Prostate gland (tissue), 2 donors: ENCODE measurements around the gene TMEM51. TPM values are rescaled to one million over a fixed set of nuclear protein-coding genes. Genes with fewer than 3 reads are reported as not detected.

Source experiments
- DNase-seq: peaks from one replicate; pipeline ENCODE4 v3.0.0-alpha.2; 2019; ENCODE audit warnings: low spot score
- H3K27ac ChIP-seq, 2 donors: fragments of 200-600 bp; sonication (generic); 2 replicates each; pipeline ENCODE4 v1.5.1; 2017 to 2019
- H3K27me3 ChIP-seq: fragments of 200-600 bp; sonication (generic); replicated peaks from 2 replicates; pipeline ENCODE4 v1.5.1; 2019; ENCODE audit not compliant: insufficient read depth
- H3K36me3 ChIP-seq, 2 donors: fragments of 200-600 bp; sonication (generic); 1 replicate in 1 of 2; 2 replicates in 1 of 2; pipeline versions ENCODE4 v1.5.1 to v1.8.1; 2017 to 2019
- H3K4me1 ChIP-seq: fragments of 200-600 bp; sonication (generic); replicated peaks from 2 replicates; pipeline ENCODE4 v1.5.1; 2019
- H3K4me3 ChIP-seq, 2 donors: fragments of 200-600 bp; sonication (generic); 2 replicates each; pipeline ENCODE4 v1.5.1; 2017 to 2019
- H3K9me3 ChIP-seq: fragments of 200-600 bp; sonication (generic); 2 replicates; pipeline ENCODE4 v1.5.1; 2017
- CTCF ChIP-seq, 4 experiments: fragments of 200-600 bp in 2 of 4; fragments of 450-650 bp in 2 of 4; sonication (generic) in 2 of 4; IDR thresholded peaks; 1 replicate in 3 of 4; 2 replicates in 1 of 4; pipeline ENCODE4 v1.5.1; 2016 to 2019; ENCODE audit warnings: antibody characterized with exemption in 4 of 4, mild to moderate bottlenecking in 2 of 4, moderate library complexity in 2 of 4
- POLR2A ChIP-seq: fragments of 450-650 bp; IDR thresholded peaks from one replicate; pipeline ENCODE4 v1.6.1; 2016; ENCODE audit warnings: antibody characterized with exemption, mild to moderate bottlenecking
- POLR2AphosphoS5 ChIP-seq: sonication (generic); formaldehyde crosslinking; IDR thresholded peaks from one replicate; pipeline ENCODE4 v1.6.1; 2017; ENCODE audit warnings: antibody characterized with exemption
- WGBS: methylation state at CpG from one replicate; pipeline ENCODE4 v1.1.5; 2018; 5-methylcytosine and 5-hydroxymethylcytosine counted together
- intact Hi-C: fragments of 100-400 bp; cut with DNase I; formaldehyde crosslinking; loops from one replicate; pipeline ENCODE4 v1.14.2; 2022
- total RNA-seq, 2 donors: library from RNA; depleted of rRNA; stranded (reverse); fragments of >200 nt; gene quantifications; one replicate each; pipeline ENCODE4 v1.1.0, GENCODE V29; 2016

TMEM51 gene
- total RNA-seq, 2 donors from 2014 or later: 9.8 to 17.6 TPM

- H3K27me3 ChIP-seq: no peaks in the 10 kb centered on the region
- DNase-seq: peak; percentile 39
- intact Hi-C loops: loop anchor here (5.0 kb wide), 1 partner anchor 48 kb away; no protein-coding TSS in a partner anchor
- no peaks in the 10 kb centered on the region for H3K9me3 ChIP-seq
- no peaks in the 10 kb centered on the region for H3K36me3 ChIP-seq
- H3K27ac ChIP-seq: peak overlapping the region; percentile 79 to 91
- peaks cover 4% of the 10 kb centered on the region for H3K4me1 ChIP-seq
- WGBS: under 1% methylated on average over 66 of the region's 74 CpGs
- TF ChIP-seq CTCF (IDR thresholded peaks at IDR 0.05) (peak; percentile 41 to 69 (median 56)), POLR2A (no peak)
- H3K4me3 ChIP-seq: peak overlapping the region; percentile 71 to 82
Measured at GRCh38 chr1:15153842-15154479, 414 bp downstream of the TMEM51 start.

- H3K4me1 ChIP-seq: peaks cover 4% of the 10 kb centered on the region
- H3K27me3 ChIP-seq: no peaks in the 10 kb centered on the region
- DNase-seq: peak; percentile 28
- H3K27ac ChIP-seq: peak overlapping the region; percentile 79 to 91
- H3K36me3 ChIP-seq: no peaks in the 10 kb centered on the region
- intact Hi-C loops: loop anchor here (5.0 kb wide), 1 partner anchor 48 kb away; no protein-coding TSS in a partner anchor
- peak overlapping the region; percentile 71 to 82 for H3K4me3 ChIP-seq
- 3% methylated on average over 37 of the region's 37 CpGs for WGBS
- H3K9me3 ChIP-seq: no peaks in the 10 kb centered on the region
- peak; percentile 27 for TF ChIP-seq POLR2A
- TF ChIP-seq CTCF (IDR thresholded peaks at IDR 0.05): no peak
Measured at GRCh38 chr1:15154480-15155036, 1.0 kb downstream of the TMEM51 start.

GRCh38 chr1:15155191-15155590, 1.6 kb downstream of the TMEM51 start:
- Histone ChIP-seq H3K9me3 (no peaks in the 10 kb centered on the region), H3K27me3 (no peaks in the 10 kb centered on the region), H3K4me3 (no peak overlapping the region), H3K27ac (peak overlapping the region in 1 of 2 donors; percentile 79), H3K36me3 (no peaks in the 10 kb centered on the region), H3K4me1 (peaks cover 4% of the 10 kb centered on the region)
- WGBS: 85% methylated on average over 5 of the region's 5 CpGs
- no peak for DNase-seq
- intact Hi-C loops: no loop called here
- TF ChIP-seq POLR2AphosphoS5: no peak

GRCh38 chr1:15155888-15156741, 2.6 kb downstream of the TMEM51 start:
- Histone ChIP-seq H3K27ac (peak overlapping the region; percentile 57 to 79), H3K4me3 (no peak overlapping the region), H3K9me3 (no peaks in the 10 kb centered on the region), H3K27me3 (no peaks in the 10 kb centered on the region), H3K4me1 (peaks cover 4% of the 10 kb centered on the region), H3K36me3 (no peaks in the 10 kb centered on the region)
- DNase-seq: no peak
- TF ChIP-seq POLR2A (no peak), CTCF (IDR thresholded peaks at IDR 0.05) (no peak), POLR2AphosphoS5 (no peak)
- WGBS: 48% methylated on average over 11 of the region's 11 CpGs
- intact Hi-C loops: no loop called here

- H3K27me3 ChIP-seq: no peaks in the 10 kb centered on the region
- no peaks in the 10 kb centered on the region for H3K9me3 ChIP-seq
- peak overlapping the region; percentile 57 to 79 for H3K27ac ChIP-seq
- TF ChIP-seq POLR2A (no peak), CTCF (IDR thresholded peaks at IDR 0.05) (no peak), POLR2AphosphoS5 (no peak)
- WGBS: 65% methylated on average over 9 of the region's 9 CpGs
- peaks cover 4% of the 10 kb centered on the region for H3K4me1 ChIP-seq
- H3K4me3 ChIP-seq: no peak overlapping the region
- intact Hi-C loops: no loop called here
- H3K36me3 ChIP-seq: no peaks in the 10 kb centered on the region
- no peak for DNase-seq
Measured at GRCh38 chr1:15156807-15157380, 3.3 kb downstream of the TMEM51 start.
